ENCODE results near the gene EP400.
A peak's percentile ranks its signal among the peaks of the same experiment; 100 is the strongest.

EP400 gene

GRCh38 chr12:131940141-131940547 is 9.6 kb upstream of the EP400 start:
- peaks cover 0 to 2% (median 0%) of the 10 kb centered on the region in 3 experiments for H3K27me3 ChIP-seq (ENCODE audit: control insufficient read depth in 3 of 3, insufficient read depth in 3 of 3, low read depth in 1 of 3, low read length in 3 of 3)
- H3K4me1 ChIP-seq (ENCODE audit: control insufficient read depth in 2 of 2, insufficient read depth in 1 of 2, low read depth in 1 of 2, low read length in 2 of 2) = no peaks in the 10 kb centered on the region
- H2BK12ac ChIP-seq (ENCODE audit: low read length) = no peak overlapping the region
- H3K9ac ChIP-seq (ENCODE audit: low read depth, low read length, poor library complexity) = no peak overlapping the region
- H2BK5ac ChIP-seq (ENCODE audit: low read length) = no peak overlapping the region
- no peak overlapping the region for H3K18ac ChIP-seq (ENCODE audit: low read length)
- H3K14ac ChIP-seq (ENCODE audit: low read length) = no peak overlapping the region
- no peak overlapping the region for H4K91ac ChIP-seq (ENCODE audit: low read depth, low read length, poor library complexity)
- no peak overlapping the region for H3K4me2 ChIP-seq (ENCODE audit: insufficient read depth, low read length, poor library complexity, severe bottlenecking)
- H3K36me3 ChIP-seq (replicated peaks in 1 of 2; ENCODE audit: control insufficient read depth in 2 of 2, insufficient read depth in 2 of 2, low read length in 2 of 2) = peaks cover 37 to 86% of the 10 kb centered on the region in 2 donors
- no peak overlapping the region for H4K8ac ChIP-seq (ENCODE audit: low read depth, low read length)
- H3K27ac ChIP-seq (replicated peaks; ENCODE audit: low read length) = no peak overlapping the region
- H3K23ac ChIP-seq (ENCODE audit: low read depth, low read length, poor library complexity) = no peak overlapping the region
- no peak overlapping the region for H2AK5ac ChIP-seq (ENCODE audit: low read depth, low read length)
- H3K79me1 ChIP-seq (ENCODE audit: low read depth, low read length) = peaks cover 6% of the 10 kb centered on the region
- H2AFZ ChIP-seq (ENCODE audit: low read length) = no peak overlapping the region
- no CpG with 5 or more reads among the region's 8 CpGs for WGBS, 2 donors (ENCODE audit: extremely low coverage in 2 of 2, insufficient read length in 2 of 2, insufficient replicate concordance in 1 of 2)
- no peak for DNase-seq (ENCODE audit: low spot score)
- H3K4me3 ChIP-seq (ENCODE audit: low read length in 2 of 2) = no peak overlapping the region
- H3K9me3 ChIP-seq (replicated peaks in 1 of 2; ENCODE audit: control insufficient read depth in 2 of 2, insufficient read depth in 1 of 2, low read depth in 1 of 2, low read length in 2 of 2) = peaks cover 0 to 4% of the 10 kb centered on the region in 2 donors
- H3K4ac ChIP-seq (ENCODE audit: low read length) = no peak overlapping the region
- H2BK15ac ChIP-seq (ENCODE audit: low read length) = no peak overlapping the region
- no peak overlapping the region for H2BK120ac ChIP-seq (ENCODE audit: low read depth, low read length)

GRCh38 chr12:131941116-131941986 is 8.4 kb upstream of the EP400 start:
- Histone ChIP-seq H3K4me1 (ENCODE audit: control insufficient read depth in 2 of 2, insufficient read depth in 1 of 2, low read depth in 1 of 2, low read length in 2 of 2) (no peaks in the 10 kb centered on the region), H3K4ac (ENCODE audit: low read length) (no peak overlapping the region), H3K27me3 (ENCODE audit: control insufficient read depth in 3 of 3, insufficient read depth in 3 of 3, low read depth in 1 of 3, low read length in 3 of 3) (peaks cover 0 to 2% (median 0%) of the 10 kb centered on the region in 3 experiments), H3K23ac (ENCODE audit: low read depth, low read length, poor library complexity) (peak overlapping the region; percentile 73), H2BK12ac (ENCODE audit: low read length) (no peak overlapping the region), H4K91ac (ENCODE audit: low read depth, low read length, poor library complexity) (no peak overlapping the region), H4K8ac (ENCODE audit: low read depth, low read length) (no peak overlapping the region), H3K18ac (ENCODE audit: low read length) (no peak overlapping the region), H3K4me2 (ENCODE audit: insufficient read depth, low read length, poor library complexity, severe bottlenecking) (no peak overlapping the region), H2BK120ac (ENCODE audit: low read depth, low read length) (no peak overlapping the region), H3K14ac (ENCODE audit: low read length) (no peak overlapping the region), H2AK5ac (ENCODE audit: low read depth, low read length) (no peak overlapping the region), H2BK15ac (ENCODE audit: low read length) (no peak overlapping the region), H3K9me3 (replicated peaks in 1 of 2; ENCODE audit: control insufficient read depth in 2 of 2, insufficient read depth in 1 of 2, low read depth in 1 of 2, low read length in 2 of 2) (peaks cover 0 to 4% of the 10 kb centered on the region in 2 donors), H2AFZ (ENCODE audit: low read length) (no peak overlapping the region), H3K4me3 (ENCODE audit: low read length in 2 of 2) (peak overlapping the region in 1 of 2 donors; percentile 20), H3K27ac (replicated peaks; ENCODE audit: low read length) (no peak overlapping the region), H3K9ac (ENCODE audit: low read depth, low read length, poor library complexity) (peak overlapping the region; percentile 21), H2BK5ac (ENCODE audit: low read length) (peak overlapping the region; percentile 66), H3K36me3 (replicated peaks in 1 of 2; ENCODE audit: control insufficient read depth in 2 of 2, insufficient read depth in 2 of 2, low read length in 2 of 2) (peaks cover 38 to 77% of the 10 kb centered on the region in 2 donors), H3K79me1 (ENCODE audit: low read depth, low read length) (peaks cover 6% of the 10 kb centered on the region)
- no CpG with 5 or more reads among the region's 46 CpGs for WGBS, 2 donors (ENCODE audit: extremely low coverage in 2 of 2, insufficient read length in 2 of 2, insufficient replicate concordance in 1 of 2)
- no peak for DNase-seq (ENCODE audit: low spot score)

- Histone ChIP-seq H3K14ac (ENCODE audit: low read length) (no peak overlapping the region), H2BK120ac (ENCODE audit: low read depth, low read length) (no peak overlapping the region), H3K4me3 (ENCODE audit: low read length in 2 of 2) (peak overlapping the region in 1 of 2 donors; percentile 20), H4K8ac (ENCODE audit: low read depth, low read length) (no peak overlapping the region), H2BK5ac (ENCODE audit: low read length) (peak overlapping the region; percentile 66), H3K4ac (ENCODE audit: low read length) (no peak overlapping the region), H3K36me3 (replicated peaks in 1 of 2; ENCODE audit: control insufficient read depth in 2 of 2, insufficient read depth in 2 of 2, low read length in 2 of 2) (peaks cover 36 to 71% of the 10 kb centered on the region in 2 donors), H3K27ac (replicated peaks; ENCODE audit: low read length) (no peak overlapping the region), H3K18ac (ENCODE audit: low read length) (no peak overlapping the region), H2BK15ac (ENCODE audit: low read length) (no peak overlapping the region), H3K23ac (ENCODE audit: low read depth, low read length, poor library complexity) (peak overlapping the region; percentile 73), H2AFZ (ENCODE audit: low read length) (no peak overlapping the region), H3K4me1 (ENCODE audit: control insufficient read depth in 2 of 2, insufficient read depth in 1 of 2, low read depth in 1 of 2, low read length in 2 of 2) (no peaks in the 10 kb centered on the region), H2AK5ac (ENCODE audit: low read depth, low read length) (no peak overlapping the region), H3K27me3 (ENCODE audit: control insufficient read depth in 3 of 3, insufficient read depth in 3 of 3, low read depth in 1 of 3, low read length in 3 of 3) (peaks cover 0 to 2% (median 0%) of the 10 kb centered on the region in 3 experiments), H3K9ac (ENCODE audit: low read depth, low read length, poor library complexity) (no peak overlapping the region), H3K9me3 (replicated peaks in 1 of 2; ENCODE audit: control insufficient read depth in 2 of 2, insufficient read depth in 1 of 2, low read depth in 1 of 2, low read length in 2 of 2) (peaks cover 0 to 4% of the 10 kb centered on the region in 2 donors), H4K91ac (ENCODE audit: low read depth, low read length, poor library complexity) (no peak overlapping the region), H3K4me2 (ENCODE audit: insufficient read depth, low read length, poor library complexity, severe bottlenecking) (no peak overlapping the region), H3K79me1 (ENCODE audit: low read depth, low read length) (peaks cover 6% of the 10 kb centered on the region), H2BK12ac (ENCODE audit: low read length) (no peak overlapping the region)
- DNase-seq (ENCODE audit: low spot score) = no peak
- WGBS, 2 donors (ENCODE audit: extremely low coverage in 2 of 2, insufficient read length in 2 of 2, insufficient replicate concordance in 1 of 2) = no CpG with 5 or more reads among the region's 7 CpGs
Observed at GRCh38 chr12:131941987-131942341, 7.8 kb upstream of the EP400 start.

- Histone ChIP-seq H3K4me2 (ENCODE audit: insufficient read depth, low read length, poor library complexity, severe bottlenecking) (no peak overlapping the region), H3K79me1 (ENCODE audit: low read depth, low read length) (peaks cover 6% of the 10 kb centered on the region), H3K27me3 (ENCODE audit: control insufficient read depth in 3 of 3, insufficient read depth in 3 of 3, low read depth in 1 of 3, low read length in 3 of 3) (peaks cover 0 to 2% (median 0%) of the 10 kb centered on the region in 3 experiments), H3K23ac (ENCODE audit: low read depth, low read length, poor library complexity) (no peak overlapping the region), H3K36me3 (replicated peaks in 1 of 2; ENCODE audit: control insufficient read depth in 2 of 2, insufficient read depth in 2 of 2, low read length in 2 of 2) (peaks cover 36 to 67% of the 10 kb centered on the region in 2 donors), H2AK5ac (ENCODE audit: low read depth, low read length) (no peak overlapping the region), H3K14ac (ENCODE audit: low read length) (no peak overlapping the region), H2BK12ac (ENCODE audit: low read length) (no peak overlapping the region), H4K8ac (ENCODE audit: low read depth, low read length) (no peak overlapping the region), H3K27ac (replicated peaks; ENCODE audit: low read length) (no peak overlapping the region), H3K4me1 (ENCODE audit: control insufficient read depth in 2 of 2, insufficient read depth in 1 of 2, low read depth in 1 of 2, low read length in 2 of 2) (peaks cover 0 to 2% of the 10 kb centered on the region in 2 donors), H4K91ac (ENCODE audit: low read depth, low read length, poor library complexity) (no peak overlapping the region), H2BK120ac (ENCODE audit: low read depth, low read length) (no peak overlapping the region), H2BK15ac (ENCODE audit: low read length) (no peak overlapping the region), H3K9me3 (replicated peaks in 1 of 2; ENCODE audit: control insufficient read depth in 2 of 2, insufficient read depth in 1 of 2, low read depth in 1 of 2, low read length in 2 of 2) (peaks cover 0 to 4% of the 10 kb centered on the region in 2 donors), H3K9ac (ENCODE audit: low read depth, low read length, poor library complexity) (no peak overlapping the region), H3K4ac (ENCODE audit: low read length) (no peak overlapping the region), H2BK5ac (ENCODE audit: low read length) (no peak overlapping the region), H2AFZ (ENCODE audit: low read length) (no peak overlapping the region), H3K18ac (ENCODE audit: low read length) (no peak overlapping the region), H3K4me3 (ENCODE audit: low read length in 2 of 2) (no peak overlapping the region)
- DNase-seq (ENCODE audit: low spot score) = no peak
- no CpG with 5 or more reads among the region's 12 CpGs for WGBS, 2 donors (ENCODE audit: extremely low coverage in 2 of 2, insufficient read length in 2 of 2, insufficient replicate concordance in 1 of 2)
Observed at GRCh38 chr12:131942671-131943070, 7.1 kb upstream of the EP400 start.
